NK-92 (cell line): ENCODE measurements around the gene IL9.
"Not testable (repeated sequence)": the region's sequence is repeated elsewhere in the genome, so short reads cannot be mapped to it uniquely, and the experiment has no call there.

ENCODE experiments used
- DNase-seq: peaks from one replicate; lab custom pipeline; 2025; ENCODE audit not compliant: unreplicated experiment; lab: John Stamatoyannopoulos, UW

The IL9 gene

DNA sequence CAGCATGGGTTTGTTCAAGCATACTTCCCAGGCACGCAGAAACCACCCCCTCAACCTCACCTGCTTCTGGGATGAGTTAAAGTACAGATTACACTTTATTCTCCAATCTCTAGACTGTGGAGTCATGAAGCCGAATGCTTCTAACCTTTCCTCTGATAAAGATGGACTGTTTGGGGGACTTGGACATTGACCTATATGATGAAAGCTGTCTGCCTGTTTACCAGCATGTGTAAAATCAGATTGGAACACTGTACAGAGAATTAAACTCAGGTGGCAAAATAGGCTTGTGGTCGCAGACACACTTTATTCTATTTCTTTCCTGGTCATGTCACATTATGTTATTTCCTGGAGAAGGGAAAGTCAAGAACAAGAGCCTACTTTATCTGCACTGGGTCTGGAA lies 25.7 kb downstream of the IL9 start:
- no peak for DNase-seq

DNA sequence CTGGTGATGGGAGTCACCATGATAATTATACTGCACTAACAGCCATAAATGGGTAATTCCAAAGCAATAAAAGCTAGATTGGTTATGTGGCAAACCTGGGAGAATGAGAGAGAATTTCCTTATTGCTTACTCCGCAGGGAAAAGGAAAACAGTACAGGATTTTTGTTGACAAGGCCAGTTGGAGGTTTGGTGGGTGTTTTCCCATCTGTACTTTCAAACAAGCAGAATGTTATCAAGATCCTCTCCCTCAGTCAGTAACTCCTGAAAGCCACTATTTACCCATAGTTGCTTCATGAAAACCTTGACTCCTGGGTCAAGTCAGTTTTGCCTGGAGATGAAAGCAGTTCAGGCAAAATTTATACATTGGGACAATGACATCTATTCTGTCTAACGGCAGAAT lies 26.4 kb downstream of the IL9 start:
- DNase-seq = no peak

- no peak for DNase-seq
Measured at GRCh38 chr5:135868681-135869080, 27.0 kb downstream of the IL9 start.

DNA sequence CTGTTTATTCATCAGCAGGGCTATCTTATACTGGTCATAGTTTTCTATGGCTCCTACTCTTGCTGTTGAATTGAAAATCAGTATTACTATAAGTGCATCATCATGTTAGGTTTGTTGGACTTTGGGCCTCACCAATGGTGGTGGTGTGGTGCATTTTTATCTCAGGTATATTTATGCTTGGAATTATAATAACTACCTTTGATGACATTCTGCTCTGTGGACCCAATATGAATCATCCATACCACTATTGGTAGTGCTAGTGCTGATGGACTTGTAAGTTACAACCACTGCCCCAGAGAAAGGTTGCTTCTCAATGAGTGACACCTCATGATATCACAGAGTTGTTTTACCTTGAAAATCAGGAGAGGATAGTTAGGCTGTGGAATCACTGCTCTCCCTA lies 28.0 kb downstream of the IL9 start:
- DNase-seq = no peak

GRCh38 chr5:135866016-135866415 lies 29.6 kb downstream of the IL9 start:
- no peak for DNase-seq

- no peak for DNase-seq
Measured at GRCh38 chr5:135864503-135865435, 30.9 kb downstream of the IL9 start.

DNA sequence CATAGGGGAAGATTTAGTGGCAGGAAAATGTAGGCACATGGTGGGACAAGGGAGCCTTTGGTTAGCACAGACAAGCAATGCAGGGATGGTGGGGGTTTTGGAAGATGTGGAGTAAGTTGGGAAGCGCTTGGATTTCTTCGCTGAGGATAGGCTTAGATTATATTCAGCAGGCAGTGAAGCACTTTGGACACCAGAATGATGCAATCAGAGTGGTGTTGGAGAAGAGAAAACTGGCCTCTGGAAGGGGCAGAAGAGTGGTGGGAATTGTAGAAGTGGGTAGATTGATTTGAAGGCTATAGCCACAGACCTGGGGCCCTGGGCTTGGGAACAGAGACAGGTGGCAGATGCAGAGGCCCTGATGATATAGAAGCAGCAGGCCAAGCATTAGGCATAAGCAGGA lies 32.9 kb downstream of the IL9 start:
- DNase-seq = no peak

GRCh38 chr5:135862086-135862485 lies 33.6 kb downstream of the IL9 start:
- no peak for DNase-seq

DNA sequence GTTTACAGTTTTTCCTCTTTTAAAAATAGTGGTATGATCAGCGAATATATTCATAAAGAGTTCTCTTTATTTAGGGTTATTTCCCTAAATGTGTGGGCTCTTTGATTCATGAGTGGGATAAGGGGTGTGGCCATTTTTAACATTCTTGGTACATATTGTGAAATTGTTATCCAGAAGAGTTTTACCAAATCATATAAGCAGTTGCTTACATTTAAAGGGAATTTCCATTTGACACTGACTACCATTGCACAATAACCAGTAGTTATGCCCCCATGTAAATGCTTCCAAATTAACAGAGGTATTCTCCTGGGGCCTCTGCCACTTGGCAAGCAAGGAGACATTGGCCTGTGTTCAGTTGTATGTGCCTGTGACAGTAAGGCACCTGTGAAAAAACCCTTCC lies 34.0 kb downstream of the IL9 start:
- DNase-seq = no peak

DNA sequence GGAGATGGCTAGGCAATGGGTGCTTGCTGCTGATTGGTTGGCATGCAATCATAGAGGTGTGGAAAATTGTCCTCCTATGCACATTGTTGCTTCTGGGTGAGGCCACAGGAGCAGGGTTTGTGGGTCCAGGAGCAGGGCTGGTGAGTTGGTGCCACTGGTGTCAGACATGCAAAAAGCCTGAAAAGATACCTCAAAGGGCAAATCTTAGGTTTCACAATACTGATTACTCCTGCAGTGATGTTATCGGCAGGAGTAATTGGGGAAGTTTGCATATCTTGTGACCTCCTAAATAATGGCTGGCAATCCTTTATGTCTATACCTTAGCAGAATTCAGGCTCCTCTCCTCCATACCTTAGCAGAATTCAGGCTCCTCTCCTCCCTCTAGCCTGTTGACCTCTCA lies 36.0 kb downstream of the IL9 start:
- no peak for DNase-seq

DNA sequence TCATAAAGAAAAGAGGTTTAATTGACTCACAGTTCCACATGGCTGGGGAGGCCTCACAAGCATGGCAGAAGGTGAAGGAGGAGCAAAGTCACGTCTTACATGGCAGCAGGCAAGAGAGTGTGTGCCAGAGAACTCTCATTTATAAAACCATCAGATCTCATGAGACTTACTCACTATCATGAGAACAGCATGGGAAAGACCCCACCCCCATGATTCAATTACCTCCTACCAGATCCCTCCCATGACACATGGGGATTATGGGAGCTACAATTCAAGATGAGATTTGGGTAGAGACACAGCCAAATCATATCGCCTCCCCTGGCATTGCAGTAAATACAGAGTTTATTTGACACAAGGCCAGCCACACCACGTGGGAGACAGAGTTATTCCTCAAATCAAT lies 36.5 kb downstream of the IL9 start:
- not testable (repeated sequence) for DNase-seq

DNA sequence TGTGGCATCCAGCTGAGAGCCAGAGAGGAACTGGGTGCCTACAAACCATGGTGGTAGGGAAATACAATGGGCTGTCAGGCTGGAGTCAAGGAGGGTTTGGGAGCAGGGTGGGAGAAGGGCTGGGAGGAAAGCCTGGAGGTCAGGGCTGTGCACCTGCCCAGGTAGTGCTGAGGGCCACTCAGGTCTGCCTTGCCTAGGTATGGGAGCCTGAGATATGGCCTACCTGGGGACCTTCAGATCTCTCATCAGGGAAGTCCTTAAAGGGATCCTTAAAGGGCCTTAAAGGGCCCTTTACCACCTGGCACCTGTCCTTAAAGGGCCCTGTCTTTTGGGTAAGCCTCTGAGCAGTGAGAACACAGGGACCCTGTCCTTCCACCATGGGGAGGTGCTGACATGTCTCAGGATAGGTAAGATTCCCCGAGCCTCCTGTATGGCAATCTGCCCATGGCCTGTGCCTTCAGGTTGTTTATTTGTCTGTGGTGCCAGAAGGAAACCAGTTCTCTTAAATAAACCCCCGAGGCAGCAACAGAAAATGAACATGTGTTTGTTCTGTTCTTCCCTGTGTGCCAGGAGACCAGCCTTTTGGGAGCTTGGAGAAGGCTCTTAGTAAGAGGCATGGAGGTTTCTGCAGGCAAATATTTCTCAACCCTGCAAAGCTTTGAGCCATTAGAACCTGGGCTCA lies 37.9 kb downstream of the IL9 start:
- DNase-seq = no peak

DNA sequence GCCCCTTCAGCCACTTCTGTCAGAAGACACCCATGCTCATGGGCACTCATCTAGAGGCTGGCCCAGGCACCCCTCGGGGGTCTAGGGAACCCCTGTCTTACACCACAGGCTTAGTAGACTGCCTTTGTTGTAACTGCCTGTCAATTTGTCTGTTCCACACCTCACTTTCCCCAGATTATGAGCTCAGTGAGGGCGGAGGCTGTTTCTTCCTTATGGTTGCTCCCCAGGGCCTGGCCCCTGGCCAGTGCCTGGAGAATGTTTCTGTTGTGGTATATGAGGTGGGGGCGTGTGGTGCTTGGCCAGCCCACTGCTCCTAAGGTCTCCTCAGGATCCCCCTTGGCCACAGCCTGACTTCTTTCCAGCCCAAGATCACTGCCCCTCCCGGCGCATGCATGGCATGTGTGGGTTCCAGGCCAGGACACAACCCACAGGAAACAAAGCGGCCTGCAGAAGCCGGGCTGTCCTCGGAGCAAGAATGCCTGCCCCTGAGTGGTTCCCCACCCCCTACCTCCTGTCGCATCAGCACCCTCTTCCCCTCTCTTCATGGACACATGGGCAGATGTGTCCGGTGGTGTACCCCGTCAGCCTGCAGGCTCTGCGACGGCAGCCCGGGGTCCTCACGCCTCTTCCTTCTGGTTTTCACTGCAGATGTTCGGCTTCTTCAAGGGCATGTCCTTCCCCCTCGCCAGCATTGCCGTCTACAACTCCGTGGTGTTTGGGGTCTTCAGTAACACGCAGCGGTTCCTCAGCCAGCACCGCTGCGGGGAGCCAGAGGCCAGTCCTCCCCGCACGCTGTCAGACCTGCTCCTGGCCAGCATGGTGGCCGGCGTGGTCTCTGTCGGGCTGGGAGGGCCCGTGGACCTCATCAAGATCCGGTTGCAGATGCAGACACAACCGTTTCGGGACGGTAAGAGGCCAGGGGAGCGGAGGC lies 43.5 kb downstream of the IL9 start:
- DNase-seq = no peak

- no peak for DNase-seq
Measured at GRCh38 chr5:135851186-135851914, 44.3 kb downstream of the IL9 start.

DNA sequence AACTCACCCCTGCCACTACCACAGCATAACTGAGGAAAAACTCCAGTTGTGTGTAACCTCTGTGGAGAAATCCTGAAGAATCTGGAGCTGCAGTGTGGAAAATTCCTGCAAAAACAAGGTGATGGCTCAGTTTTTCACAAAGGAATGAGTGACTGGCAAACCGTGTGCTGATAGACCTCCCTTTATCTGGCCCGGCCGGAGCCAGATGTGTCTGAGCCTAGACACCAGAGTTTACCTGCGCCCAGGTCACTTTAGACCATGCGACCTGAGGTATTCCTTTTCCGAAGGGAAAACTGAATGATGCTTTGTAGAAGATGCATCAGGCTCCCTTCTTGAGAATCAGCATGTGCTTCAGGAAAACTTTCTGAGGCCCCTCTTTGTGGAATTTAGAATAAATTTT lies 45.0 kb downstream of the IL9 start:
- DNase-seq = no peak

GRCh38 chr5:135850231-135850630 lies 45.4 kb downstream of the IL9 start:
- no peak for DNase-seq

DNA sequence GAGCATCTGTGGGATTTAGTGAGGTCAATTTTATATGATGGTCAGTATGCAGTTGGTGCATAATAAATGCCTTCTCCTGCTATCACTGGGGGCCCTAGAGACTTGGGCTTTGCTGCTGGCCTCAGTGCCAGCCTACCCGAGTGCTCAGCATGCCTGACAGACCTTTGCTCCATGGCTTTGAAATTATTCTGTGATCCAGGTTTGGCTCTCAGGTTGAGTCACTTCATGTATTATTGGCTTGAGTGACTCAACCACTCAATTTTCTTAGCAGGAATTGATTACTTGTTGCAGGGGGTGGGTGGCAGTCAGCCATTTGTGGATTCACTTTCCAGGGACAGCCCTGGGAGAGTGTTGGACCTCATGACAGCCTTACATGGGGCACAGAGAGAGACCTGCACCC lies 47.7 kb downstream of the IL9 start:
- DNase-seq = no peak

DNA sequence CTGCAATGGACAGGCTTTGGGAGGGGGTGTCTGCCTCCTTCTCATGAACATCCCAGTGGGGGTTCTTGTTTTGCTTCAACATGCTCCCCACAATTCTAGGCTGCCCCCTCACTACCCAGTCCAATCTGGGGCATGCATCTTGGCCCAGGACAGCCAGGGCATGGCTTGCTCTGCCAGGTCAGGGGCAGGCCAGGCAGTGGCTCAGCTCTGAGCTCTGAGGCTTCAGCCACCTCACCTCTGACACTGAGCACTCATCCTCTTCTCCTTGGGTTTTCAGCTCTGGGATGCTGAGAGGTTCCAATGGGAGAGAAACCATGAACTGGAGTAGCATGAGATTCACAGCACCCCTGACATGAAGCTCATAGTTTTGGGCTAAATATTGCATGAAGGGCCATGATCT lies 49.3 kb downstream of the IL9 start:
- DNase-seq = no peak

DNA sequence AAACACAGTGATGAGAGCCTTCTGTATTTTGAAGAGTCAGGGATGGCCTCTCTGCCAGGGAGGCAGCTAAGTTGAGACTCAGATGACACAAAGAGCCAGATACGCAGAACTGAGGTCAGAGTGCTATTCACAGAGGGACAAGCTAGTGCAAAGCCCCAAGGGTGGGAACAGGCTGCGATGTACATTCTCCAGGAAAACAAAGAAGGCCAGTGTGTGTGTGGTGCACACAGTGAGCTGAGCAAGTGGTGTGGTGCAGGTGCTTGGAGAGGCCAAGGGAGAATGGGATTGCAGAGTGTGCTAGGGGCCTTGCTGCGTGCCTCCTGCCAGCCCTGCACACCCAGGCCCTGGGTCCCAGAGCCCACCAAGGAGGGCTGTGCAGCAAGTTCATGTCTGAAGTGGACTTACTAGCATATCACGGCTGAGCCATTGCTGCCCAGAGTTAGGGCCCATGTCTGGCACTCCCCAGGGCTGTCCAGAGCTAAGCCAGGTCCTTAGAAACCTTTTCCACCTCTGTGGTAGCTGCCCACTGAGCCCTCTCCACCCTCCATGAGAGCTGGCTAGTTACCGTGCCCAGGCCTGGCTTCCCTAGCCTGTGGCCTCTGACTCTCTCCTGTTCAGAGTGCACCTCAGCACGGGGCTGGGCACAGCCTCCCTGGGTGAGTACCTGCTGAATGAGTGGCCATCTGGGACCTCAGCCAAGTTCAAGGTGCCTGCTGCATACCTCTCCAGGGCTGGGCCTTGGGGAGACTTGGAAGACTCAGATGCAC lies 51.9 kb downstream of the IL9 start:
- DNase-seq = no peak

DNA sequence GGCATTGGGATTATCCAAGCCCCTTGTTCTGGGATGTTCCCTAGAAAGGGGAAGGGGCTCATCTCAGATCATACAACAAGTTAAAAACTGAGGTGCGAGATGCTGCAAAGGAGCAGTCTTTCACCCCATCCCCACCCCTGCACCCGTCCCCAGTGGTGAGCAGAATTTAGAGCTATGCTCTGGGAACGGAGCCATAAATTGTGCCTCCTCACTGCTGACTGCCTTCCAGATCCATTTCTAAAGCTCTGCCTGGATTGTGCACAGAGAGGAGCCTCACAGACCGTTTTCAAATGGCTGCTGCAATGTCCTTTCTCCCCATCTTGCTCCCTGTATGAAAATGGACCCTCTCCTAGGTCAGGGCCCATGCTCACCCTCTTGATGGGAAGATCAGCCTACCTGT lies 52.9 kb downstream of the IL9 start:
- no peak for DNase-seq
